ENCODE data around the gene ZBED2. TPM values are rescaled to one million over a fixed set of nuclear protein-coding genes. Genes with fewer than 3 reads are reported as not detected.
A peak's percentile ranks its signal among the peaks of the same experiment; 100 is the strongest.

ZBED2 gene
- polyA plus RNA-seq, 1 donor (not counting 4 experiments of a cell fraction or from before 2014, with no cell fraction given) = 120 TPM

DNA sequence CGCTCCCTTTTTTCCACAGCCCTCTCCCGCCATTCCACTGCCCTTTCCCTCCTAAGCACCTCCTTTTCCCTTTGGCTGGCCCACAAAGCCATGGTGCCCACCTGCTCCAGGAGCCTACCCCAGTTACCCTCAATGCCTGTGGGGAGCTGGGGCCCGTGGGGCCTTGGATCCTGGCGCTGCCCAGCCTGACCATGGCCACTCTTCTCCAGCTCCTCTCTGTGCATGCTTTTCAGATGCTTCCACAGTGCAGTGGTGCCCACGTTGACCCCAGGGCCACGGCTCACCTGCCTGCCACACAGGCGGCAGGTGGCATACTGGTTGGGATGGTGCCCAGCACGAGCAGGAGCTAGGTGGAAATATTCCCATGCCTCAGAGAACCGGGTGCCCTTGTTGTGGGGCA lies 1.5 kb downstream of the ZBED2 start:
- H3K36me3 ChIP-seq (ENCODE audit: control insufficient read depth in 2 of 2, extremely low read depth in 1 of 2, insufficient read depth in 2 of 2, low read length in 2 of 2) = peaks cover 3 to 19% of the 10 kb centered on the region in 2 experiments
- peak overlapping the region; percentile 94 for H3K27ac ChIP-seq (ENCODE audit: control insufficient read depth, insufficient read depth, low read length)
- peaks cover 42% of the 10 kb centered on the region for H3K79me2 ChIP-seq (ENCODE audit: control insufficient read depth, insufficient read depth, low read length)
- dilution Hi-C loops (cut with MboI; ENCODE audit: extremely low pct_ligation_motif_present, low sequenced_read_pairs) = loop anchor here (25.0 kb wide), 1 partner anchor 94 kb away; no protein-coding TSS in a partner anchor
- H3K27me3 ChIP-seq (ENCODE audit: control insufficient read depth, extremely low read depth, insufficient read depth, low read length) = no peaks in the 10 kb centered on the region
- H3K9ac ChIP-seq (ENCODE audit: control insufficient read depth, extremely low read depth, insufficient read depth, low read length) = peak overlapping the region; percentile 92
- H3K9me3 ChIP-seq (ENCODE audit: control insufficient read depth, low read depth, low read length) = no peaks in the 10 kb centered on the region
- peaks cover 31% of the 10 kb centered on the region for H3K4me1 ChIP-seq (ENCODE audit: control insufficient read depth, extremely low read depth, insufficient read depth, low read length)
- H2AFZ ChIP-seq (ENCODE audit: control insufficient read depth, low read length) = no peak overlapping the region
- H4K20me1 ChIP-seq (ENCODE audit: control insufficient read depth, extremely low read depth, insufficient read depth, low read length) = no peaks in the 10 kb centered on the region
- H3K4me2 ChIP-seq (ENCODE audit: control insufficient read depth, extremely low read depth, insufficient read depth, low read depth, low read length) = peak overlapping the region; percentile 83
- DNase-seq (ENCODE audit: low read depth, low spot score) (no peak), FAIRE-seq (peak; percentile 9)
- H3K4me3 ChIP-seq (ENCODE audit: control insufficient read depth in 2 of 3, extremely low read depth in 1 of 3, insufficient read depth in 2 of 3, low read depth in 1 of 3, low read length in 3 of 3) = peak overlapping the region; percentile 59 to 96 (median 89)
- no peak for TF ChIP-seq EZH2 (IDR thresholded peaks at IDR 0.05; ENCODE audit: low read length)
- no peak for TF ChIP-seq CTCF (optimal IDR thresholded peaks at IDR 0.05 in 1 of 3, IDR thresholded peaks at IDR 0.05 in 1 of 3, conservative IDR thresholded peaks at IDR 0.05 in 1 of 3; ENCODE audit: extremely low read depth in 1 of 3, insufficient read depth in 2 of 3, low read length in 3 of 3)
- H3K9me1 ChIP-seq (ENCODE audit: control insufficient read depth, extremely low read depth, insufficient read depth, low read length) = no peaks in the 10 kb centered on the region

GRCh38 chr3:111592936-111593335 lies 2.2 kb downstream of the ZBED2 start:
- peak overlapping the region; percentile 83 for H3K4me2 ChIP-seq (ENCODE audit: control insufficient read depth, extremely low read depth, insufficient read depth, low read depth, low read length)
- FAIRE-seq = peak; percentile 88
- no peak for TF ChIP-seq CTCF (optimal IDR thresholded peaks at IDR 0.05 in 1 of 3, IDR thresholded peaks at IDR 0.05 in 1 of 3, conservative IDR thresholded peaks at IDR 0.05 in 1 of 3; ENCODE audit: extremely low read depth in 1 of 3, insufficient read depth in 2 of 3, low read length in 3 of 3)
- TF ChIP-seq EZH2 (IDR thresholded peaks at IDR 0.05; ENCODE audit: low read length) = no peak
- H3K9ac ChIP-seq (ENCODE audit: control insufficient read depth, extremely low read depth, insufficient read depth, low read length) = peak overlapping the region; percentile 92
- no peaks in the 10 kb centered on the region for H3K9me3 ChIP-seq (ENCODE audit: control insufficient read depth, low read depth, low read length)
- DNase-seq (ENCODE audit: low read depth, low spot score) = no peak
- H3K79me2 ChIP-seq (ENCODE audit: control insufficient read depth, insufficient read depth, low read length) = peaks cover 42% of the 10 kb centered on the region
- peaks cover 3 to 19% of the 10 kb centered on the region in 2 experiments for H3K36me3 ChIP-seq (ENCODE audit: control insufficient read depth in 2 of 2, extremely low read depth in 1 of 2, insufficient read depth in 2 of 2, low read length in 2 of 2)
- dilution Hi-C loops (cut with MboI; ENCODE audit: extremely low pct_ligation_motif_present, low sequenced_read_pairs) = loop anchor here (25.0 kb wide), 1 partner anchor 94 kb away; no protein-coding TSS in a partner anchor
- H4K20me1 ChIP-seq (ENCODE audit: control insufficient read depth, extremely low read depth, insufficient read depth, low read length) = no peaks in the 10 kb centered on the region
- peak overlapping the region; percentile 94 for H3K27ac ChIP-seq (ENCODE audit: control insufficient read depth, insufficient read depth, low read length)
- peak overlapping the region; percentile 59 to 96 (median 89) for H3K4me3 ChIP-seq (ENCODE audit: control insufficient read depth in 2 of 3, extremely low read depth in 1 of 3, insufficient read depth in 2 of 3, low read depth in 1 of 3, low read length in 3 of 3)
- H3K9me1 ChIP-seq (ENCODE audit: control insufficient read depth, extremely low read depth, insufficient read depth, low read length) = no peaks in the 10 kb centered on the region
- H2AFZ ChIP-seq (ENCODE audit: control insufficient read depth, low read length) = no peak overlapping the region
- H3K4me1 ChIP-seq (ENCODE audit: control insufficient read depth, extremely low read depth, insufficient read depth, low read length) = peaks cover 36% of the 10 kb centered on the region
- no peaks in the 10 kb centered on the region for H3K27me3 ChIP-seq (ENCODE audit: control insufficient read depth, extremely low read depth, insufficient read depth, low read length)

Measured in keratinocyte (primary cell).